NT2/D1 (cell line): Measurements from ENCODE around the gene TUBA4A.

Experiments
- YY1 ChIP-seq: IDR thresholded peaks from 2 replicates; pipeline ENCODE4 v1.6.1; 2011; ENCODE audit not compliant: insufficient read length, insufficient read depth
- ZNF274 ChIP-seq: IDR thresholded peaks from 2 replicates; pipeline ENCODE4 v1.6.1; 2011; ENCODE audit warnings: mild to moderate bottlenecking, low read depth, low read length

- TF ChIP-seq YY1 (no peak), ZNF274 (no peak)
Observed at GRCh38 chr2:219205165-219205538, 48.6 kb downstream of the TUBA4A start.
